Gastroesophageal sphincter (tissue), 4 donors: ENCODE data around the gene UBL4A. TPM values are rescaled to one million over a fixed set of nuclear protein-coding genes. Genes with fewer than 3 reads are reported as not detected.

Experiments used
- ATAC-seq: fragments of 150-250 bp; one replicate; pipeline ENCODE4 v1.9.1; 2016; ENCODE audit warnings: mild to moderate bottlenecking, moderate library complexity
- H3K27ac ChIP-seq, 4 donors: fragments of 200-600 bp; sonication (generic) in 3 of 4; 1 replicate in 3 of 4; 2 replicates in 1 of 4; pipeline ENCODE4 v1.5.1; 2016 to 2019
- H3K27me3 ChIP-seq: fragments of 200-600 bp; sonication (generic); one replicate; pipeline ENCODE4 v1.5.1; 2019
- H3K36me3 ChIP-seq, 2 donors: fragments of 200-600 bp; sonication (generic); one replicate each; pipeline ENCODE4 v1.5.1; 2019; ENCODE audit warnings: control low read depth in 1 of 2
- H3K4me1 ChIP-seq, 3 donors: fragments of 200-600 bp; sonication (generic); 1 replicate in 2 of 3; 2 replicates in 1 of 3; pipeline ENCODE4 v1.5.1; 2016 to 2019; ENCODE audit warnings: control low read depth in 2 of 3
- H3K4me3 ChIP-seq, 2 donors: fragments of 200-600 bp; sonication (generic); one replicate each; pipeline ENCODE4 v1.5.1; 2019; ENCODE audit warnings: mild to moderate bottlenecking in 1 of 2, moderate library complexity in 1 of 2
- H3K9me3 ChIP-seq, 3 donors: fragments of 200-600 bp; sonication (generic); one replicate each; pipeline ENCODE4 v1.5.1; 2017 to 2019; ENCODE audit warnings: control low read depth in 2 of 3
- CTCF ChIP-seq, 4 experiments: fragments of 200-600 bp in 2 of 4; fragments of 450-650 bp in 2 of 4; sonication (generic) in 1 of 4; IDR thresholded peaks; one replicate each; pipeline ENCODE4 v1.5.1; 2017 to 2019; ENCODE audit warnings: antibody characterized with exemption in 4 of 4, mild to moderate bottlenecking in 2 of 4, moderate library complexity in 2 of 4
- EP300 ChIP-seq: sonication (generic); formaldehyde crosslinking; IDR thresholded peaks from one replicate; pipeline ENCODE4 v1.6.1; 2017; ENCODE audit warnings: antibody characterized with exemption, mild to moderate bottlenecking
- POLR2A ChIP-seq, 2 donors: fragments of 450-650 bp; IDR thresholded peaks; one replicate each; pipeline ENCODE4 v1.6.1; 2017; ENCODE audit warnings: antibody characterized with exemption in 2 of 2, mild to moderate bottlenecking in 2 of 2, moderate library complexity in 1 of 2
- POLR2AphosphoS5 ChIP-seq: sonication (generic); formaldehyde crosslinking; IDR thresholded peaks from one replicate; pipeline ENCODE4 v1.6.1; 2017; ENCODE audit warnings: antibody characterized with exemption
- WGBS, 2 donors: methylation state at CpG; one replicate each; pipeline ENCODE4 v1.1.5; 2018; ENCODE audit warnings: low coverage in 1 of 2; 5-methylcytosine and 5-hydroxymethylcytosine counted together
- total RNA-seq, 4 donors: library from RNA; depleted of rRNA; stranded (reverse); fragments of >200 nt; gene quantifications; one replicate each; pipeline ENCODE4 v1.1.0, GENCODE V29; 2016

UBL4A gene
- total RNA-seq, 4 donors from 2014 or later = 35.9 to 80.2 (median 47.0) TPM

- TF ChIP-seq POLR2A (IDR thresholded peaks at IDR 0.05) (no peak), CTCF (IDR thresholded peaks at IDR 0.05) (no peak), POLR2AphosphoS5 (no peak), EP300 (no peak)
- Histone ChIP-seq H3K27ac (no peak overlapping the region), H3K4me3 (no peak overlapping the region), H3K9me3 (no peaks in the 10 kb centered on the region), H3K27me3 (no peaks in the 10 kb centered on the region), H3K4me1 (peaks cover 5 to 27% (median 11%) of the 10 kb centered on the region in 3 donors), H3K36me3 (no peaks in the 10 kb centered on the region)
- 88% methylated on average over 8 of the region's 8 CpGs; no CpG with 5 or more reads in 1 of the 2 donors for WGBS, 2 donors
- ATAC-seq = no peak
Observed at GRCh38 chrX:154519389-154519788, 33.0 kb upstream of the UBL4A start.

- Histone ChIP-seq H3K4me3 (peak overlapping the region; percentile 21 to 70), H3K9me3 (no peaks in the 10 kb centered on the region), H3K27ac (peak overlapping the region; percentile 89 to 97 (median 94)), H3K27me3 (no peaks in the 10 kb centered on the region), H3K36me3 (no peaks in the 10 kb centered on the region), H3K4me1 (peaks cover 5 to 35% (median 11%) of the 10 kb centered on the region in 3 donors)
- 13% methylated on average over 4 of the region's 25 CpGs; no CpG with 5 or more reads in 1 of the 2 donors for whole genome bisulfite sequencing, 2 donors
- TF ChIP-seq EP300 (no peak), POLR2A (IDR thresholded peaks at IDR 0.05) (no peak), POLR2AphosphoS5 (no peak), CTCF (IDR thresholded peaks at IDR 0.05) (no peak)
- no peak for ATAC-seq
Observed at GRCh38 chrX:154517101-154517781, 30.8 kb upstream of the UBL4A start.

- TF ChIP-seq CTCF (IDR thresholded peaks at IDR 0.05) = no peak
- TF ChIP-seq POLR2A (IDR thresholded peaks at IDR 0.05) = no peak
- TF ChIP-seq EP300 = no peak
- TF ChIP-seq POLR2AphosphoS5 = no peak
- Histone ChIP-seq H3K36me3 (peaks cover 0 to 2% of the 10 kb centered on the region in 2 donors), H3K9me3 (no peaks in the 10 kb centered on the region), H3K4me3 (peak overlapping the region; percentile 24 to 70), H3K27me3 (no peaks in the 10 kb centered on the region), H3K4me1 (peaks cover 5 to 35% (median 11%) of the 10 kb centered on the region in 3 donors), H3K27ac (peak overlapping the region; percentile 89 to 97 (median 94))
- WGBS, 2 donors = 15% methylated on average over 5 of the region's 19 CpGs; no CpG with 5 or more reads in 1 of the 2 donors
- ATAC-seq = peak; percentile 70
Observed at GRCh38 chrX:154516656-154517100, 30.3 kb upstream of the UBL4A start.

- peak; percentile 93 for ATAC-seq
- Histone ChIP-seq H3K27ac (peak within 1 kb of the TSS; percentile 89 to 97 (median 94)), H3K9me3 (no peaks in the 10 kb centered on the region), H3K4me1 (peaks cover 5 to 35% (median 11%) of the 10 kb centered on the region in 3 donors), H3K4me3 (peak within 1 kb of the TSS; percentile 70 to 86), H3K27me3 (no peaks in the 10 kb centered on the region), H3K36me3 (peaks cover 0 to 8% of the 10 kb centered on the region in 2 donors)
- WGBS, 2 donors = no CpG with 5 or more reads among the region's 59 CpGs
- peak; percentile 90 for TF ChIP-seq POLR2A (IDR thresholded peaks at IDR 0.05)
- peak; percentile 88 for TF ChIP-seq POLR2AphosphoS5
- TF ChIP-seq CTCF (IDR thresholded peaks at IDR 0.05) = no peak
Observed at GRCh38 chrX:154515966-154516655, 29.7 kb upstream of the UBL4A start, which contains the start of gene FAM3A. FAM3A (minus strand) TSS chrX:154516232; CDS start chrX:154515772, 460 bp downstream.
